Smooth muscle cell of the umbilical artery (primary cell): ENCODE results near the gene DDX25. TPM values are rescaled to one million over a fixed set of nuclear protein-coding genes. Genes with fewer than 3 reads are reported as not detected.

Source experiments
- total RNA-seq: library from RNA; depleted of rRNA; stranded (reverse); fragments of >200 nt; gene quantifications from 2 replicates; pipeline ENCODE4 v1.2.3, GENCODE V29; 2014

The DDX25 gene
- not detected in 2 replicates for total RNA-seq

GRCh38 chr11:125903711-125904659 lies at the start of gene DDX25:
Gene DDX25 (plus strand): TSS chr11:125904508. CDS start chr11:125904518, 10 bp downstream.

GRCh38 chr11:125887373-125888324 lies 16.7 kb upstream of the DDX25 start, which contains the start of gene HYLS1:
Gene HYLS1 (plus strand): TSS chr11:125887668. CDS start chr11:125899369, 11,701 bp downstream.

DNA sequence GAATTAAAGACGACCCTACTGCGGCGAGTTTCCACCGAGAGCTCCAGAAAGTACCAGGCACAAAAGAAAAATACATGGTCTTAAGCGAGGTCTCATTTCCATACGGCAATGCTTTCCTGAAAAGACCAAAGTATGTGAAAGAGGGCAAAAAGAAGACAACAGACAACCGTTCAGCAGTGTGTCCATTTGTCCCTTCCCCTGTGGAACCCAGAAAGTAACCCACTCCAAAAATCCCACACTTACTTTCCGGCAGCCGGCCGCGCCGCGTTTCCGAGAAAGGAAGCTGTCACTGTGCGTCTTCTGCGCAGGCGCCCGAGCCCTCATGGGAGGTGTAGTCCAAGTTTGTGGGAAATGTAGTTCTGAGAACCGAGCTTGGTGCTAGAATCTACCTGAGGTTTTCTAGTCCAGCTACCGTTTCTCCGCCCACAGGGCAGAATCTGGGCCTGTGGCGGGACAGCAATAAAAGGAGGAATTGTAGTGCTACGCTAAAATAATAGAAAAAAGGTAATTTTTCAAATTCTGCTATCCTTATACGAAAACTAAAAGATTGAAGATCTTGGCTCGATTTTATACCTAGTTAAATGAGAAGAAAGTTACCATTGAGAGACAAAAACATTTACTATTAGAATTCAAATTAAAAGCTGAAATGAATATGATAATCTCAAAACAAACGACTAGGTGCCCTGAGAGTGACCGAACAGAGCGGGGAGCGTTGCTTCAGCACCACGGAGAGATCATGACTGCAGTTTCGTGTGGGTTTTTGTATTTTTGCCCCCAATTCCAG lies 1.2 kb upstream of the DDX25 start, which contains the start of gene PUS3:
PUS3 (minus strand) TSS at position 280 of the 784 bp plus-strand sequence. CDS start 6,922 bp downstream, outside the sequence.

GRCh38 chr11:125945797-125946520 lies 41.7 kb downstream of the DDX25 start, which contains the start of gene VSIG10L2:
Gene VSIG10L2 (plus strand): TSS chr11:125946044. CDS start chr11:125946056, 12 bp downstream.

Other genes starting within 250 kb of the DDX25 start
- not detected in 2 replicates for gene ACRV1, start 223.7 kb upstream of the DDX25 start, total RNA-seq
- gene PATE1, start 158.2 kb upstream of the DDX25 start, total RNA-seq = not detected in 2 replicates
- gene PATE2, start 125.7 kb upstream of the DDX25 start, total RNA-seq = 0.28 TPM in 1 of 2 replicates, not detected in the other
- gene PATE3, start 116.4 kb upstream of the DDX25 start, total RNA-seq = not detected in 2 replicates
- gene PATE4, start 71.2 kb upstream of the DDX25 start, total RNA-seq = not detected in 2 replicates
- 3.0 and 4.3 TPM in 2 replicates for gene HYLS1, start 16.8 kb upstream of the DDX25 start, total RNA-seq
- 12.8 and 16.6 TPM in 2 replicates for gene PUS3, start 1.3 kb upstream of the DDX25 start, total RNA-seq
- not detected in 2 replicates for gene VSIG10L2, start 41.5 kb downstream of the DDX25 start, total RNA-seq
- gene CDON, start 158.4 kb downstream of the DDX25 start, total RNA-seq = 7.1 and 8.1 TPM in 2 replicates